ENCODE data around the gene FANCC. TPM values are rescaled to one million over a fixed set of nuclear protein-coding genes. Genes with fewer than 3 reads are reported as not detected.
A peak's percentile ranks its signal among the peaks of the same experiment; 100 is the strongest.

FANCC gene
- total and polyA plus RNA-seq, 11 donors: 2.4 to 6.2 (median 4.2) TPM

GRCh38 chr9:95084254-95084934, 233.1 kb downstream of the FANCC start:
- 48 to 55% (median 52%) methylated on average over 18 to 19 of the region's 19 CpGs for WGBS, 4 donors
- Histone ChIP-seq H3K4me3 (no peak overlapping the region), H3K4me1 (peaks cover 1 to 98% (median 52%) of the 10 kb centered on the region in 12 donors), H3K27me3 (no peaks in the 10 kb centered on the region), H3K9me3 (no peaks in the 10 kb centered on the region), H3K27ac (peak overlapping the region; percentile 15 to 86 (median 68)), H3K36me3 (peaks cover 0 to 99% (median 63%) of the 10 kb centered on the region in 9 donors)
- peak; percentile 21 to 35 (median 28) for ATAC-seq
- TF ChIP-seq CTCF (IDR thresholded peaks at IDR 0.05) (no peak), POLR2A (IDR thresholded peaks at IDR 0.05) (no peak)
- peak in 1 of 5 donors; percentile 44 for DNase-seq
- intact Hi-C loops (cut with DNase I): loop anchor here in 2 of 10 donors (5.0 kb wide), 2 partner anchors 67 to 302 kb away; no protein-coding TSS in a partner anchor

- Histone ChIP-seq H3K4me1 (peaks cover 2 to 98% (median 53%) of the 10 kb centered on the region in 12 donors), H3K4me3 (no peak overlapping the region), H3K9me3 (no peaks in the 10 kb centered on the region), H3K27me3 (no peaks in the 10 kb centered on the region), H3K27ac (peak overlapping the region in 7 of 12 donors; percentile 55 to 86 (median 69)), H3K36me3 (peaks cover 0 to 96% (median 60%) of the 10 kb centered on the region in 9 donors)
- ATAC-seq (peak in 2 of 4 donors; percentile 0 to 10), DNase-seq (peak in 2 of 5 donors; percentile 23 to 33)
- 79 to 87% (median 83%) methylated on average over 39 of the region's 39 CpGs for WGBS, 4 donors
- intact Hi-C loops (cut with DNase I): loop anchor here in 2 of 10 donors (5.0 kb wide), 2 partner anchors 66 to 301 kb away; no protein-coding TSS in a partner anchor
- TF ChIP-seq CTCF (IDR thresholded peaks at IDR 0.05): no peak
- TF ChIP-seq POLR2A (IDR thresholded peaks at IDR 0.05): no peak
These were observed 234.3 kb downstream of the FANCC start for GRCh38 chr9:95083086-95083768.

- intact Hi-C loops (cut with DNase I): loop anchor here in 2 of 10 donors (5.0 kb wide), 2 partner anchors 65 to 300 kb away; no protein-coding TSS in a partner anchor
- Histone ChIP-seq H3K36me3 (peaks cover 0 to 96% (median 60%) of the 10 kb centered on the region in 9 donors), H3K9me3 (no peaks in the 10 kb centered on the region), H3K4me1 (peaks cover 4 to 98% (median 58%) of the 10 kb centered on the region in 12 donors), H3K27ac (peak overlapping the region in 10 of 12 donors; percentile 16 to 86 (median 54)), H3K4me3 (no peak overlapping the region), H3K27me3 (no peaks in the 10 kb centered on the region)
- DNase-seq (peak in 2 of 5 donors; percentile 28 to 51), ATAC-seq (no peak)
- TF ChIP-seq CTCF (IDR thresholded peaks at IDR 0.05) (no peak), POLR2A (IDR thresholded peaks at IDR 0.05) (no peak)
- 56 to 73% (median 71%) methylated on average over 18 of the region's 18 CpGs for WGBS, 4 donors
These were observed 235.0 kb downstream of the FANCC start for GRCh38 chr9:95082401-95083084.
